Measurements from ENCODE around the gene SUMO2.
"Not testable (repeated sequence)": the region's sequence is repeated elsewhere in the genome, so short reads cannot be mapped to it uniquely, and the experiment has no call there.

SUMO2 gene

DNA sequence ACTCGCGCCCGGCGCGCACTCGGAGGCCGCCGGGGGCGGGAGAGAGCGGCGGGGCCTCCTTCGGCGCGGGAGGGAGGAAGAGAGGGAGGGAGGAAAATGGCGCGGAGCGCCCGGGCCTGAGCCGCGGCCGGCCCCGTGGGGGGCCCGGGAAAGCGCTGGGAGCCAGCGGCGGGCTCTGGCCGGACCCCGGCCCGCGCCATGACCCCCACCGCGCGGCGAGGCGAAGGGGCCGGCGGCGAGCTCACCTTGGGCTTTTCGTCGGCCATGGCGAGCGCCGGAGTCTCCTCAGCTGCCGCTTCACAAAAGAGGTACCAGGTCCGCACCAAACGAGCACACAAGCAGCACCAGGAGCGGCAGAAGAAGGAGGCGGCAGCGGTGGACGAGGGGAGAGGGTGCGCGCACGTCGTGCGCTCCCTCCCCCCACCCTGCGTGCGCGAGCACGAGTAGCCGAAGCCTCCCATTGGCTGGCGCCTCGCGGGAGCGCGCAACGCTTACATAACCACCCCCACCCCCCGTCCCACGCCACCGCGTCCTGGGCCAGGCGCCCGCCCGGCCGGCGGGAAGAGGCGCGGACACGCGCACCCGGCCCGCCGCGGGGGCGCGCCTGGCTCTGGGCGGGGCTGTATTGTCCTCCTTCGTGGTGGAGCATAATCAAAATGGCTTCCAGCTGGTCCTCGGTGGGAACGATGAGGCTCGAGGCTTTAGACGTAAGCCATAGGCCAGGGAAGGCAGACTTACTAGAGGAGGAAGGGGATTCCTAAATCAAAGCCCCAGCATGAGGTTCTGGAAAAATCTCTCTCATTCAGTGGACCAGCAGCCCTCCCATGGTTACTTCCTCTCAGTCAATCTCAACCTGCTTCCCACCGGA lies at the start of gene SUMO2:
TSS of gene SUMO2 (minus strand) at position 391 of the 868 bp plus-strand sequence. CDS start at position 266, 125 bp downstream.
- DNase-seq = peak; percentile 95 to 96

DNA sequence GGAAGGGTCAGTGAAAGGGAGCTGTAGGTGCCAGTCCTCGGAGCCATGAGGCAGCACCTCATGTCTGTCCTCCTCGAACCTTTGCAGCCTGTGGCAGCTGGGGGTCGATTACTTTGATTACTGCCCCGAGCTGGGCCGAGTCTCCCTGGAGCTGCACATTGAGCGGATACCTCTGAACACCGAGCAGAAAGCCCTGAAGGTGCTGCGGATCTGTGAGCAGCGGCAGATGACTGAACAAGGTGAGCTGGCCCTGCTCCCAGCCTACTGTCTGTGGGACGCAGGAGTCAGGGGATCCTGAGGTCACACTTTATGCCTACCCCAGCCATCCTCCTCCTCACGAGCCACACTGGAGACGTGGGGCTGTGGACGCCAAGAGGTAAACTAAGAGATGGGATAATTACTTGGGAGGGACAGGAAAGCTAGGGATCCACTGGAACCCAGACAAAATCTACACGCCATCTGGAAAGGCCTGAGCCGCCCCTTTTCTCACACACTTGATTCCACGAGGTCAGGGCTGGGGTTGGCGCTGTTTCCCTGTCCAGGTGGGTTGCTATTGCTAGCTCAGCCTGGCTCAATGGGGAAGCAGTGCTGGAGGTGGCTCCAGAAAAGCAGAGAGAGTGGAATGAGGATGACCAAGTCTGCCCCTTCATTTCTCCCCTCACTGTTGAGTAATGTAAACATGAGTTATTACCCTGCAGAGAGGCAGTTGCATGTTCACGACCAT lies 49.1 kb upstream of the SUMO2 start:
- DNase-seq = no peak

DNA sequence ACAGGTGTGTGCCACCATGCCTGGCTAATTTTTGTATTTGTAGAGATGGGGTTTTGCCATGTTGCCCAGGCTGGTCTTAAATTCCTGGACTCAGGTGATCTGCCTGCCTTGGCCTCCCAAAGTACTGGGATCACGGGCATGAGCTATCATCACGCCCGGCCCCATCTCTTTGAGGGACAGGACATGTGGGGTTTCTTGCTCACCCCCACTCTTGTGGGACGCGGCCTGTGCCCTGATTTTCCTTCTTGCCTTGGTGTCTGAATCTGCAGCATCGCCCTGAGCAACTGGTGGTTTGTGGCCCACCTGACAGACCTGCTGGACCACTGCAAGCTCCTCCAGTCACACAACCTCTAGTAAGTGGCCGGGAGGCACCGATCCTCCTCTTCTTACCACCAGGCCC lies 48.3 kb upstream of the SUMO2 start:
- DNase-seq = no peak

DNA sequence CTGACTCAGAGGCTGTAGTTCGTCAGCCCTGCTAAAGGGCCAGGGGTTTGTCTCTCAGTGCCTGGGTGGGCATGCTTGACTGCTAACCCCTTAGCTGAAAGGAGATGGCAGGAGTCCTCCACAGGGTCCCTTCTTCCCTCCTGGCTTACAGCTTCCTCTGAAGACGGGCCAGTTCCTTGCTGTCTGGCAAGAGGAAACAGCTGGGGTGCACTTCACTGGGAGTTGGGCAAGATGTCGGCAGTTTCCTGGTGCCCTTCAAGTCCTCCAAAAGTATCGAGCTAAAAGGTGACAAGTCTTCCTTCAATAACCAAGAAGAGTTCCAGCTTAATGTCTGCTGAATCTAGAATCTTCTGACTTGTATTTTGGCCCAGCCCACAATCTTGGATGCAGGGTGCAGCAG lies 46.1 kb upstream of the SUMO2 start:
- peak in 1 of 2 donors; percentile 24 for DNase-seq

DNA sequence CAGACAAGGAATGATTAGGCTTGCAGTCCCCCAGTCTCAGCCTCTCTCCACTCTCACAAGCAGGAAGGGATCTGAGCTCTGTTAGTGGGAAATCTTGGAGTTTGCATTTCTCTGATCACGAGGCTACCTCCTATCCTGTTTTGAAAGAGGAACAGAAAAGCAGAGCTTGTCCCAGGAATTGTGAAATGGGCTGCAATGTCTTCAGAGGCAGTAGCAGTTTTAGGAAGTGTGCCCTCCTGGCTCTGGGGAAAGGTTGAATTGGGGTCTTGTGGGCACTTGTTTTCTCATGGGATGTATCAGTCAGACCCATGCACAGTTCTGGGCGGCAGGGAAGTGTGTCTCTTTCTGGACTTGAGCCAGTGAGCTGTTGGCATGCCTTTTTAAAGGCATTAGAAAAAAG lies 45.5 kb upstream of the SUMO2 start:
- peak in 1 of 2 donors; percentile 12 for DNase-seq

DNA sequence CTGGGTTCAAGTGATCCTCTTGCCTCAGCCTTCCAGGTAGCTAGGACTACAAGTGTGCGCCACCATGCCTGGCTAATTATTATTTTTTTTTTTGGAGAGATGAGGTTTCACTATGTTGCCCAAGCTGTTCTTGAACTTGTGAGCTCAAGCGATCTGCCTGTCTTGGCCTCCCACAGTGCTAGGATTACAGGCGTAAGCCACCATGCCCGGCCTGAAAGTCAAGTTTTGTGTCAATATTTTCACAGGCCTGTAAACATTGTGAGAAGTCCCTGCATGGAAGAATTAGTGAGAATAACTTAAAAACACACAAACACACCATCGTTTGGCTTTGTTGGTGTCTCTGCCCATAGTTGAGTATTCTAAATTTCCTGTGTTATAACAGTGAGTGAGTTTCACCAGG lies 45.0 kb upstream of the SUMO2 start:
- DNase-seq = no peak

DNA sequence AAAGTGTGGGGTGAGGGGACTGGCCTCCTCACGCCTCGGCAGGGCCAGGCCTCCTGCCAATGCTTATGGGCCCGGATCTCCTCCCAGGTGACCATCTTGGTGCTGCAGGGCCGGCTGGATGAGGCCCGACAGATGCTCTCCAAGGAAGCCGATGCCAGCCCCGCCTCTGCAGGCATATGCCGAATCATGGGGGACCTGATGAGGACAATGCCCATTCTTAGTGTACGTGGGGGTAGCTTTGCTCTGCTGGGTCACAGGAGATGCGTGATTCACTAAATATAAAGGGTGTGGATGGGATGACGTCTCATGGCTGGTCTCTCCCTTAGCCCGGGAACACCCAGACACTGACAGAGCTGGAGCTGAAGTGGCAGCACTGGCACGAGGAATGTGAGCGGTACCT lies 42.3 kb upstream of the SUMO2 start:
- DNase-seq = no peak

DNA sequence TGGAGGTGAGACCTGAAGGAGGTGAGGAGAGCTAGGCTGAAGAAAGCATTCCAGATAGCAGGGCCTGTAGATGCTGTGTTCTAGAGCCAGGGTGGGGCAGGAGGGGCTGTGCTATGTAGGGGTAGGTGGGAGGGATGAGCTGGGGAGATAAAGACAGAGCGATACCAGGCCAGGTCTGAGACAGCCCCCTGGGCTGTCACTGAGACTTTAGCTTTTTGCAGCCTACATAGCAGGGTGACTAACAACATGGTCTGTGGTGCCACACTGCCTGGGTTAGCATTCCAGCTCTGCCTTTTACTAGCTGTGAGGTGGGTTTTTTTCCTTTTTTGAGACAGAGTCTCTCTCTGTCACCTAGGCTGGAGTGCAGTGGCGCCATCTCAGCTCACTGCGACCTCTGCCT lies 37.1 kb upstream of the SUMO2 start:
- no peak for DNase-seq

DNA sequence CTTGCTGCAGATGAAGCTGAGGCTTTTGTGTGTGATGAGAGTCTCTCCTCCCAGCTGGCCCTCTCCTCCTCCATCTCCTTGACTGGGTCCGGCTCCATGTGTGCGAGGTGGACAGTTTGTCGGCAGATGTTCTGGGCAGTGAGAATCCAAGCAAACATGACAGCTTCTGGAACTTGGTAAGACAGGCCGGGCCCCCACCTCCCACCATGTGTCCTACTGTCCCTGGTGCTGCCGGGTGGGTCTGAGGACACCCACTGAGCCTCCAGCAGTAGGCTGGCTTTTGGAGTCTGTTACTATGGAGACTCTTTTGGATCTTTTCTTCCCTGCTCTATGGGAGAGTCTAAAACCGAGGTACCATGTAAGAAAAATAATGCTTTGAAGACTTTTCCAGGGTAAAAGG lies 35.4 kb upstream of the SUMO2 start:
- no peak for DNase-seq

DNA sequence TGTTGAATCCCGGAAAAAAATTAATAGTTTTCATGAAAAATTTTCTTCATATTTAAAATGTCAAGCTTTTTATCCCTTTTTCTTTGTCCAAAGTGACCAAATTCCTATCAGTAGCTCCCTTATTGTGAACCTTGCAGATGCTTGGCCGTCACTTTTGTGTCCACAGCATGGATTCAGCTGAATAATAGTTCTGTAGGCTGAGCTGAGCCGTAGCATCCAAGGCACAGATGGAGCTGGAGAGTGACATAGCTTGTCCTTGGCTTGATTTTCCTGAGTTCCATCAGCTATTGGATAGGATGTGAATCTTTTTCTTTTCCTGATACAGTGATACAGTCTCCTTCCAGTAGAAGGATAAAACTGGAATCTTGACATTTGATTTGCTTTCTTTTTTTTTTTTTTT lies 26.3 kb upstream of the SUMO2 start:
- no peak for DNase-seq

DNA sequence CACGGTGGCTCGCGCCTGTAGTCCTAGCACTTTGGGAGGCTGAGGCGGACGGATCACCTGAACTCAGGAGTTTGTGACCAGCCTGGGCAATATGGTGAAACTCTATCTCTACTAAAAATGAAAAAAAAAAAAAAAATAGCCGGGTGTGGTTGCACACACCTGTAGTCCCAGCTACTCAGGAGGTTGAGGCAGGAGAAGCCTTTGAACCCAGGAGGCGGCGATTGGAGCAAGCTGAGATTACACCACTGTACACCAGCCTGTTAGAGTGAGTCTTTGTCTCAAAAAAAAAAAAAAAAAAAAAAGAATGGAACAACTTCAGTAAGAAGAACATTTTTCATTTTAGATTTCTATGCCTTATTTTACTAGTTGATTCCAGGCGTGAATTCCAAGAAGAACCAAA lies 25.4 kb upstream of the SUMO2 start:
- no peak for DNase-seq

DNA sequence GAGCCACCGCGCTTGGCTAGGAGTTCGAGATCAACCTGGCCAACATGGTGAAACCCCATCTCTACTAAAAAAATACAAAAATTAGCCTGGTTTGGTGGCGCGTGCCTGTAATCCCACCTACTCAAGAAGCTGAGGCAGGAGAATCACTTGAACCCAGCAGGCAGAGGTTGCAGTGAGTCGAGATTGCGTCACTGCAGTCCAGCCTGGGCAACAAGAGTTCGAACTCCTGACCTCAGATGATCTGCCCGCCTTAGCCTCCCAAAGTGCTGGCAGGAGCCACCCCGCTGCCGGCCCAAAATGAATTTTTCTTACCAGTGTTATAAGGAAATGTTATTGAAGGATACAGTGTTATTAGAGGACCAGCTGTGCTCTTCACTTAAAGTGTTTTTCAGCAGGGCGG lies 25.0 kb upstream of the SUMO2 start:
- DNase-seq = no peak

DNA sequence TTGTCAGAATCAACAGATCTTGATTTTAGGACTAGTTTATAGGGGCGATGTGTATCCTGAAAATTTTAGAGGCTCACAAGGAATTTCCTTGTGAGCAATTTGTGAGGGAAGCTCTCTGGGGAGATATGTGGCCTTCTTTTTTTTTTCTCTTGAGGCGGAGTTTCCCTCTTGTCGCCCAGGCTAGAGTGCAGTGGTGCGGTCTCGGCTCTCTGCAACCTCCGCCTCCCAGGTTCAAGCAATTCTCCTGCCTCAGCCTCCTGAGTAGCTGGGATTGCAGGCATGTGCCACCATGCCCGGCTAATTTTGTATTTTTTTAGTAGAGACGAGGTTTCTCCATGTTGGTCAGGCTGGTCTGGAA lies 24.3 kb upstream of the SUMO2 start:
- not testable (repeated sequence) for DNase-seq

DNA sequence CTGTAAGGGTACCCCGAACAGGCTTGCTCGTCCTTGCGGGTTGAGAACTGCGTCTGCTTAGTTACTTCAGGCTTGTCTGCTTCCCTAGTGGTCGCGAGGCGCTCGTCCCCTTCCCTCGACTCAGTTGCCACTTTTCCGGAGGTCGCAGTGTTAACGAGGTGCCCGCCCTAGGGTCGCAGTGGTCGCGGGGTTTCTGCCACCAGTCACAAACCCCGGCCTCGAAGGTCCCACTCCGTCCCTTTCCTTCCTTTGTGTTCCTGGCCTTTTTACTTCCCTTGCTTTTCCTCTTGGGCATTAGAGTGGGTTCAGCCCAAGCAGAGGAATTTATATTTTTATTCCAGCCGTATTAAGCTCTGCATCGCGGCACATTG lies 23.0 kb upstream of the SUMO2 start:
- no peak for DNase-seq

DNA sequence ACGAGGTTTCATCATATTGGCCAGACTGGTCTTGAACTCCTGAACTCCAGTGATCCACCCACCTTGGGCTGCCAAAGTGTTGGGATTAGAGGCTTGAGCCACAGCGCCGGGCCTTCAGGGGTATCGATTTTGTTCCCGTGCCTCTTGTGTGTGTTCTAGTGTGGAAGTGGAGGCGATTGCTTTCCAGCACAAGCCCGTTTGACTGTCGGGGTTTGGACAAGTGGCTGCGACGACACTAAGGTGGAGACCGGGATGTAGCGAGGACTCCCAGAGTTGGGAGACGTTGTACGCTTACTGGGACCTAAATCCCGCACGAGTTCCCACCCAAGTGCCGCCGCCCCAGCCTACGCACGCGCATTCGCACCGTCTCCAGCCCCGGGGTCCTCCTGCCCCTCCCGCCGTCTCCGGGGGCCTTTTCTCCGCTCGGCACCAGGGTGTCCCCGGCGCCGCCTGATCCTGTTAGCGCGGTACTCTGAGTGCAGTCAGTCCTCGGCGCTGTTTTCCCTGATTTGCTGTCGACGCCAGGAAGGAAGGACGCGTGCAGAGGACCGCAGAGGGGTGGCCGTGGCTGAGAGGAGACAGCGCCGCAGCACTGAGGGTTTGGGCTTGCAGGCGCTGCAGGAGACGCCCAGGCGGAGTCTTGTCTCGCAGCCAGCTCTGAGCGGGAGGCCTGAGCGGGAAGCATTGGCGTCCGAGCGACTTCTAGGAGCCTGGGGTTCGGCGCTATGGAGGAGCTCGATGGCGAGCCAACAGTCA lies 22.5 kb upstream of the SUMO2 start, which contains the start of gene NUP85:
TSS of gene NUP85 (plus strand) at position 643 of the 756 bp plus-strand sequence. CDS start at position 726, 83 bp downstream.
- DNase-seq = peak; percentile 90 to 91

DNA sequence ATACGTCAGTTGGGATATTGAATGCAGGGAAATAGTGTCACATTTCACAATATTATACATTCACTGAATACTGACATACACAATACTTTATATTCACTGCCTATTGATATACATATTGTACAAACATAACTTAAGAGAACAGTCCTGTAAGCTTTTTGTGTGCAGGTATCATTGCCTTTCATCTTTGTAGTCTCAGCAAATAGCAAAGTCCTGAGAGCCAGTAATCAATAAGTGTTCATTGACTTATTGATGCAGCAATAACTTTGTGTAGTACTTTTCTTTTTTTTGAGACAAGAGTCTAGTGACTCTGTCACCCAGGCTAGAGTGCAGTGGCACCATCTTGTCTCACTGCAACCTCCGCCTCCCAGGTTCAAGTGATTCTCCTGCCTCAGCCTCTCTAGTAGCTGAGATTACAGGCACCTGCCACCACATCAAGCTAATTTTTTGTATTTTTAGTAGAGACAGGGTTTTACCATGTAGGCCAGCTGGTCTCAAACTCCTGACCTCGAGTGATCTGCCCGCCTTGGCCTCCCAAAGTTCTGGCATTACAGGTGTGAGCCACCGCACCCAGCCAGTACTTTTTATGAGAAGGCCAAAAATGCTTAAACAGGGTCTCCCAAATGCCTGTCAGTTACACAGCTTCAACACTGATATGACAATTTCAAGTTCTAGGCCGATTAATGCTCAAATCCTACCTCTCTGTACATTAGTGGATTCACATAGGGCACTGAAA lies 17.3 kb upstream of the SUMO2 start:
- DNase-seq = no peak

DNA sequence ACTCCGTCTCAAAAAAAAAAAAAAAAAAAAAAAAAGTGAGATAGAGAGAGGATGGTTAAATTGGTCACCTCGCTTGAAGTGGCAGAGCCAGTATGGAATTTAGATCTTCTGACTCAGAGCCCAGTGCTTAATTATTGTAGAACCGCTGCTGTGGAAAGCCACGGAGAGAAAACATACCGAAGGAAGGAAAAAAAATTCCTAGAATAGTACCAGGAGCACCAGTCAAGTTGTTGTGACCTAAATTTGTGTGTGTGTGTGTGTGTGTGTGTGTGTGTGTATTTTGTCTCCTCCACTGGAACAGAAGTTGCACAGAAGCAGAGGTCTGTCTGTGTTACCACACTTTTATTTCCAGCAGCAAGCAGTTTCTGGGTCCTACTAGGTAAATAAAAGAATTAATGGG lies 12.1 kb upstream of the SUMO2 start:
- DNase-seq = no peak

DNA sequence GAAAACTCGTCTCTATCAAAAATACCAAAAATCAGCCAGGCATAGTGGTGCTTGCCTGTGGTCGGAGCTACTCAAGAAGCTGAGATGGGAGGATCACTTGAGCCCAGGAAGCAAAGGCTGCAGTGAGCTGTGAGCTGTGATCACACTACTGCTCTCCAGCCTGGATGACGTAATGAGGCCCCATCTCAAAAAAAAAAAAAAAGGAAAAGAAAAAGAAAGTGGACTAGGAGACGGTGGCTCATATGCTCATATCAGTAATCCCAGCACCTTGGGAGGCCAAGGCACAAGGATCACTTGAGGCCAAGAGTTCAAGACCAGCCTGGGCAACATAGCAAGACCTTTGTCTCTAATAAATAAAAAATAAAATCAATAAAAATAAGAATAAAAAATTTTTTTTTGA lies 8.8 kb upstream of the SUMO2 start:
- no peak for DNase-seq

DNA sequence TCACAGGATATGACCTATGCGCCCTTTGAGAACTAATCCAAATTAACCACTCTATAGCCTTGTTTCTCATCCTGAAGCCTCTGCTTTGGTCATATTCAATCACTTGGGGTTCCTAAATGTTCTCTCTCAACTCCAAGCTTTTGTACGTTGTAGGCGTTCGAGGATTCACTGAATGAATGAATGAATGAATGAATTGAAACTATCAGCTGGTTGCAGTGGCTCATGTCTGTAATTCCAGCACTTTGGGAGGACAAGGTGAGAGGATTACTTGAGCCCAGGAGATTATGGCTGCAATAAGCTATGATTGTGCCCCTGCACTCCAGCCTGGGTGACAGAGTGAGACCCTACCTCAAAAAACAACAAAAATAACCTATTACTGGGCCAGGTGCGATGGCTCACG lies 5.9 kb upstream of the SUMO2 start:
- DNase-seq = no peak

DNA sequence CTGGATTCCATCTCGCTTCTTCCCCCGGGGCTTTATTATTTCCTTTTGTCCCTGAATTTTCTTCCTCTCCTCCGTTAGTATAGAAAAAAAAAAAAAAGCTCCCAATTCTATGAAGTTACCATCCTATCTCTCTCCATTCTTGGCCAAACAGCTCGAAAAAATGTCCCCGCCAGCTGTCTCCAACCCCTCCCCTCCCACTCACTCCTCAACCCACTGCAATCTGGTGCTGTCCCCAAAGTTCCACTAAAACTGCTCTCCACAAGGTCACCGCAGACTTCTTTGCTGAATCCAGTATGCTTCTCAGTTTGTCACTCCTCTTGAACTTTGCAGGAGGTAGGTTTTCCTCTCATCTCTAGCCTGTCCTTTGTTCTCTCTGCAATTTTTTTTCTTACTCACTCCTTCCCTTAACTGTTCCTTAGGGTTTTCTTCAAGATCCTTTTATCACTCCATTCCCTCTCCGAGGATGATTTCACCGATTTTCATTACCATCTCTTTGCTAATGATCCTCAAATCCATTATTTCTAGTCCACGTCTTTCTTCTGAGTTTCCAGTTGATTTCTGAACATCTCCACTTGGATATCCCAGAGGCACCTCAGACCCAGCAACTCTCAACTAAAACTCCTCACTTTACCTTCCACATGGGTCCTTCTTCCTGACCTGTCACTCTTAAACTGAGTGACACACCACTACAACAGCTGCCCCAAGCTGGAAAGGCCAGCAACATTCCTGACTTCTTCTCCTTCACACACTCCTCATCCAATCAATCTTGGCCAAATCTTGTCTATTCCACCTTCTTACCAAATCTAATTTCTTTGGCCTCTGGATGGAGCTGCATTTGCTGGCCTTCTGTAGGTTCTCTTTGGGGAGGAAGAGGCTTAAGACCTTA lies 1.5 kb upstream of the SUMO2 start:
- no peak for DNase-seq

DNA sequence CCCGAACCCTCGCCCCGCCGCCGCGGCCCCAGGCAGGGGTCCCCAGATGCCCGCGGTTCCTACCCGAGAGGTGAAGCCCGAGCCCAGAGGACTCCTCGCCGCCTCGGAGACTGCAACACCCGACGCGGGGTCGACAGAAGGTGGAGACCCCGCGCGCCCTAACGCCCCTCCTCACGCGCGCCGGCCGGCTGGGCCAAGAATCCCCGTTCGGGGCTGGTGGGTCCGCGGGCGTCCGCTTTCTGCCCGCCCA lies 515 bp downstream of the SUMO2 start:
- DNase-seq = no peak
